SK-N-SH (cell line): ENCODE measurements around the gene CLASP1. TPM values are rescaled to one million over a fixed set of nuclear protein-coding genes. Genes with fewer than 3 reads are reported as not detected.

Experiments used
- CTCF ChIA-PET: fragments of 300-600, 350-600 bp; formaldehyde crosslinking; extraction: SDS; loops from one replicate; lab custom pipeline; 2021; lab: Yijun Ruan, JAX
- POLR2A ChIA-PET: fragments of 350-600 bp; sonication (Branson Sonifier 250); formaldehyde crosslinking; extraction: SDS; loops from one replicate; lab custom pipeline; 2020; ENCODE audit warnings: antibody characterized with exemption, inconsistent platforms; lab: Yijun Ruan, JAX
- DNase-seq: peaks from one replicate; pipeline ENCODE4 v3.0.0; 2012
- H2AFZ ChIP-seq: fragments of 200-600 bp; sonication (generic); 2 replicates; pipeline ENCODE4 v1.8.1; 2016; ENCODE audit warnings: antibody characterized with exemption, mild to moderate bottlenecking, low read depth
- H3F3A ChIP-seq: fragments of 200-600 bp; sonication (generic); replicated peaks from 2 replicates; pipeline ENCODE3; 2016; ENCODE audit warnings: antibody characterized with exemption, mild to moderate bottlenecking; ENCODE audit not compliant: insufficient read depth
- H3K27ac ChIP-seq, 2 experiments: fragments of 200-500 bp in 1 of 2; fragments of 200-600 bp in 1 of 2; sonication (Bioruptor generic) in 1 of 2; sonication (generic), shearing (Covaris generic) in 1 of 2; 2 replicates each; pipeline versions ENCODE4 v1.5.1 to v1.6.1; 2014 to 2016; ENCODE audit warnings: low read depth in 2 of 2, inconsistent platforms in 1 of 2, low read length in 1 of 2, mild to moderate bottlenecking in 1 of 2, mixed read lengths in 1 of 2
- H3K27me3 ChIP-seq: fragments of 200-600 bp; sonication (generic), shearing (Covaris generic); 2 replicates; pipeline ENCODE4 v1.6.1; 2016; ENCODE audit warnings: mixed run types; ENCODE audit not compliant: insufficient read depth
- H3K36me3 ChIP-seq, 2 experiments: fragments of 200-500 bp in 1 of 2; fragments of 200-600 bp in 1 of 2; sonication (Bioruptor generic) in 1 of 2; sonication (generic) in 1 of 2; replicated peaks in 1 of 2; 2 replicates each; pipeline versions ENCODE3 to v1.5.1; 2014 to 2016; ENCODE audit warnings: low read length in 1 of 2, mild to moderate bottlenecking in 1 of 2; ENCODE audit not compliant: insufficient read depth in 2 of 2, control insufficient read depth in 1 of 2
- H3K4me1 ChIP-seq, 2 experiments: fragments of 200-500 bp in 1 of 2; fragments of 200-600 bp in 1 of 2; sonication (Bioruptor generic) in 1 of 2; sonication (generic), shearing (Covaris generic) in 1 of 2; 2 replicates each; pipeline versions ENCODE4 v1.5.1 to v1.6.1; 2014 to 2016; ENCODE audit warnings: low read depth in 1 of 2, low read length in 1 of 2, mixed run types in 1 of 2; ENCODE audit not compliant: insufficient read depth in 2 of 2, control insufficient read depth in 1 of 2
- H3K4me2 ChIP-seq: fragments of 200-600 bp; sonication (generic), shearing (Covaris generic); 2 replicates; pipeline ENCODE4 v1.6.1; 2017; ENCODE audit warnings: mixed run types
- H3K4me3 ChIP-seq, 2 experiments: fragments of 200-500 bp in 1 of 2; fragments of 200-600 bp in 1 of 2; sonication (Bioruptor generic) in 1 of 2; sonication (generic), shearing (Covaris generic) in 1 of 2; 2 replicates each; pipeline versions ENCODE4 v1.5.1 to v1.8.1; 2014 to 2016; ENCODE audit warnings: low read depth in 2 of 2, inconsistent platforms in 1 of 2, low read length in 1 of 2, mild to moderate bottlenecking in 1 of 2, mixed read lengths in 1 of 2, moderate library complexity in 1 of 2
- H3K79me2 ChIP-seq: fragments of 200-600 bp; sonication (generic); 2 replicates; pipeline ENCODE4 v1.8.1; 2017; ENCODE audit warnings: mild to moderate bottlenecking; ENCODE audit not compliant: insufficient read depth
- H3K9ac ChIP-seq: fragments of 200-600 bp; sonication (generic); 2 replicates; pipeline ENCODE4 v1.6.1; 2017; ENCODE audit warnings: mixed run types
- H3K9me2 ChIP-seq: fragments of 200-600 bp; sonication (generic); 2 replicates; pipeline ENCODE4 v1.6.1; 2017; ENCODE audit warnings: mixed run types
- H3K9me3 ChIP-seq: fragments of 200-600 bp; sonication (generic); 2 replicates; pipeline ENCODE4 v1.6.1; 2017; ENCODE audit warnings: mixed run types, mild to moderate bottlenecking, moderate library complexity
- H4K20me1 ChIP-seq: fragments of 200-600 bp; sonication (generic); 2 replicates; pipeline ENCODE4 v1.6.1; 2017; ENCODE audit warnings: mild to moderate bottlenecking, mixed run types; ENCODE audit not compliant: insufficient read depth
- EP300 ChIP-seq, 2 experiments: IDR thresholded peaks; 2 replicates each; pipeline versions ENCODE4 v1.4.0 to v1.6.1; 2012; ENCODE audit warnings: borderline replicate concordance in 1 of 2, low read depth in 1 of 2, low read length in 1 of 2
- FOSL2 ChIP-seq: IDR thresholded peaks from 2 replicates; pipeline ENCODE4 v1.4.0; 2012; ENCODE audit warnings: low read depth, mild to moderate bottlenecking, moderate library complexity, borderline replicate concordance
- FOXM1 ChIP-seq: IDR thresholded peaks from 2 replicates; pipeline ENCODE4 v1.4.0; 2012; ENCODE audit warnings: low read depth, mild to moderate bottlenecking
- JUND ChIP-seq: IDR thresholded peaks from 2 replicates; pipeline ENCODE4 v1.4.0; 2012
- MEF2A ChIP-seq: IDR thresholded peaks from 2 replicates; pipeline ENCODE4 v1.4.0; 2012; ENCODE audit warnings: low read depth, borderline replicate concordance
- NFIC ChIP-seq: IDR thresholded peaks from 2 replicates; pipeline ENCODE4 v1.4.0; 2012; ENCODE audit warnings: borderline replicate concordance
- PBX3 ChIP-seq: IDR thresholded peaks from 2 replicates; pipeline ENCODE4; 2012
- RXRA ChIP-seq: IDR thresholded peaks from 2 replicates; pipeline ENCODE4 v1.4.0; 2012; ENCODE audit warnings: low read depth, mild to moderate bottlenecking, borderline replicate concordance
- SIN3A ChIP-seq: IDR thresholded peaks from 2 replicates; pipeline ENCODE4 v1.6.1; 2012; ENCODE audit warnings: low read depth, mild to moderate bottlenecking, low read length, moderate library complexity, borderline replicate concordance
- SMC3 ChIP-seq: IDR thresholded peaks from 2 replicates; pipeline ENCODE4 v1.6.1; 2012; ENCODE audit warnings: low read depth, low read length, improper control_type of control experiment
- TCF12 ChIP-seq: IDR thresholded peaks from 2 replicates; pipeline ENCODE4 v1.4.0; 2012
- TEAD4 ChIP-seq: IDR thresholded peaks from 2 replicates; pipeline ENCODE4 v1.4.0; 2012; ENCODE audit warnings: mild to moderate bottlenecking, borderline replicate concordance; ENCODE audit not compliant: insufficient read depth
- YY1 ChIP-seq: IDR thresholded peaks from 2 replicates; pipeline ENCODE4 v1.4.0; 2012; ENCODE audit warnings: low read depth, mild to moderate bottlenecking
- WGBS: methylation state at CpG from one replicate; pipeline ENCODE4 v1.1.6; 2017; ENCODE audit warnings: low lambda C conversion rate; 5-methylcytosine and 5-hydroxymethylcytosine counted together
- polyA plus RNA-seq, 3 experiments: library from polyadenylated mRNA; depleted of rRNA; stranded (reverse); fragments of >200 nt; gene quantifications; 2 replicates each; pipeline ENCODE4 v1.2.3, GENCODE V29; 2012
- TF ChIP-seq, protein P1 (sequence below): IDR thresholded peaks from 2 replicates; pipeline ENCODE4 v1.4.0; 2012; ENCODE audit warnings: low read depth
- TF ChIP-seq, protein P2 (sequence below): fragments of 150-350 bp; IDR thresholded peaks from 2 replicates; pipeline ENCODE4 v1.6.1; 2016; ENCODE audit warnings: mild to moderate bottlenecking, low read depth, low read length

CLASP1 gene
- polyA plus RNA-seq, 1 of the 3 experiments (the other 2 are of a cell fraction), result 4.9 TPM

DNA sequence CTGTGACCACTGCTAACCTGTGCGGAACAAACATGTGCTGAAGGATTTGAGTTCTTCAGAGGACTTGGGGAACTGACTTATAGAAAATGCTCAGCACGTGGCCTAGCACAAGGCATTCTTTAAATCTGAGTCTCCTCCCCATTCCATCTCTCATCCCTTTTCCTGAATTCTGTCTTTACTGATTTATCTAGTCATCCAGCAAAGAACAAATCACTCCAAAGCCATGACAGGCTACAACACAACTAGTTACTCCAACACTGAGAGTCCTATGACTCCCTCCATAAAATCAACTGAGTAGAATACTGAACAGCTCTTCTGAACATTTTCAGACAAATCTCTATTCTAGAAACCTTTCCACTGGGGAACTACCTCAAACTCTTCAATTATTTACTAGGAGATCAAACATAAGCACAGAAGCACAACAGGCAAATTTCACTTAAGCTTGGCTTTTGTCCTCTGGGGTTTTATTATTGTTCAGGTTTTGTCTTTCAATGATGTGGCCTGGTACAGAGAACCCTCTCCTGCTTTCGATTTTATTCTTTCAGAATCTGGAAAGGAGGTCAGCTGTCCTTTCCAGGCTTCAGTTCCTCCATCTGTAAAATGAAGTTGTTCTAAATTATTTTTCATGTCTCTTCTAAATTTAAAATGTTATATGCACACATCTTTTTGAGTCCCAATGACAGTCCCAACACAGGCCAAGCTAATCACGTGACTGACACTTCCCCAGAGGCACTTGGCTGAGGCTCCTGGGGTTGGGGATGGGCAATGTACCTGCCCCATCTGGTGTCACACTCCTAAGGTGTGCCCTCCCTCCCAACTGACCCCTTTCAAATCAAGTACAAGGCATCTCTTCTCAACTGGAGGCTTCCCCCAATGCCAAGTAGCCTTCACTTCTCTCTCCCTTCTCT, 86.7 kb downstream of the CLASP1 start:
- ChIA-PET POLR2A (no interaction called here), CTCF (interaction anchor here (0.9 to 3.8 kb wide), 2 partner anchors 31 to 33 kb away, joined by 3 to 11 read pairs; partner anchors contain the start of gene RNU4ATAC)
- Histone ChIP-seq H3K36me3 (no peaks in the 10 kb centered on the region), H3K9me3 (no peaks in the 10 kb centered on the region), H3K4me2 (peak overlapping the region; percentile 47), H3K4me1 (peaks cover 19% of the 10 kb centered on the region in 2 experiments; a peak in 3 of 4 replicates), H3K27ac (peak overlapping the region in 1 of 2 experiments; percentile 53; a peak in 2 of 4 replicates), H3K79me2 (peaks cover 69% of the 10 kb centered on the region), H3K9ac (no peak overlapping the region; the same call in 1 of the 2 replicates), H3K27me3 (no peaks in the 10 kb centered on the region), H4K20me1 (peaks cover 21% of the 10 kb centered on the region), H2AFZ (no peak overlapping the region), H3K9me2 (no peaks in the 10 kb centered on the region), H3K4me3 (no peak overlapping the region), H3F3A (peaks cover 25% of the 10 kb centered on the region)
- 83% methylated on average over 4 of the region's 4 CpGs for WGBS
- TF ChIP-seq, protein P1, sequence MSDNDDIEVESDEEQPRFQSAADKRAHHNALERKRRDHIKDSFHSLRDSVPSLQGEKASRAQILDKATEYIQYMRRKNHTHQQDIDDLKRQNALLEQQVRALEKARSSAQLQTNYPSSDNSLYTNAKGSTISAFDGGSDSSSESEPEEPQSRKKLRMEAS, result peak; percentile 45; the same call in 1 of the 2 replicates
- TF ChIP-seq PBX3 (peak; percentile 74), FOSL2 (no peak), YY1 (no peak)
- no peak for DNase-seq

DNA sequence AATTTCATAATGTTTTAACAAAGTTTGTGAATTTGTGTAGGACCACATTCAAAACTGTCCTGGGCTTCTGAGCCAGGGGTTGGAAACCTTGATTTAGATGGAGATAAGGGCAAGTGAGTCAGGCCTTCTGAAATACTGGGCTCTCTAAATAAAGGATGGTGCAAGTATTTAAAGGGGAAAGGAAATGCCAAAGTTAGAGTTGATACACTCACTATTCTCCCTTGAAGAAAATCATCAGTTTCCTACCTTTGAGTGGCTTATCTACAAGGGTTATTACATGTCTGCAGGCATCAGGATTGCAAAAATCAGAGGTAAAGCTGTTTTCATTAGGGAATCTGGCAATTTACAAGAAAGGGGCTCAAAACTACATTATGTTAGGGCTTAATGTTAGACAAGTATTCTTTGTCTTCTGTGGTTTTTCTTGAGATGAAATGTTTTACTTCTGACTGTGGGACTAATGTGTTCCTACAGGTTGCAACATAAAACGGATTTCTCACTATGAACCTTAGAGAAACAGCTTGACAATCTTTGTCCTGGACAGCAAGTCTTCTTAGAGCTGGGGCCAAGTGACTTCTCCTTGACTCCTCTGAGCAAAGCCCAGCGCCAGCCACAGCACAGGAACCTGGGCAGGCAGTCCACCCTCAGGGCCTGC, 87.5 kb downstream of the CLASP1 start:
- TF ChIP-seq MEF2A, result peak; percentile 42; the same call in 1 of the 2 replicates
- TF ChIP-seq, protein P2, sequence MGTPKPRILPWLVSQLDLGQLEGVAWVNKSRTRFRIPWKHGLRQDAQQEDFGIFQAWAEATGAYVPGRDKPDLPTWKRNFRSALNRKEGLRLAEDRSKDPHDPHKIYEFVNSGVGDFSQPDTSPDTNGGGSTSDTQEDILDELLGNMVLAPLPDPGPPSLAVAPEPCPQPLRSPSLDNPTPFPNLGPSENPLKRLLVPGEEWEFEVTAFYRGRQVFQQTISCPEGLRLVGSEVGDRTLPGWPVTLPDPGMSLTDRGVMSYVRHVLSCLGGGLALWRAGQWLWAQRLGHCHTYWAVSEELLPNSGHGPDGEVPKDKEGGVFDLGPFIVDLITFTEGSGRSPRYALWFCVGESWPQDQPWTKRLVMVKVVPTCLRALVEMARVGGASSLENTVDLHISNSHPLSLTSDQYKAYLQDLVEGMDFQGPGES, result no peak
- peak; percentile 30; the same call in 1 of the 2 replicates for TF ChIP-seq PBX3
- TF ChIP-seq RXRA, result 0 out of 2 replicates have a peak, but pooled peaks have one; percentile 19
- peak; percentile 67 for TF ChIP-seq JUND
- no peak for TF ChIP-seq SIN3A
- TF ChIP-seq FOSL2, result peak; percentile 58; the same call in 1 of the 2 replicates
- TF ChIP-seq EP300 (IDR thresholded peaks at IDR 0.05; ENCODE audit: borderline replicate concordance in 1 of 2, low read depth in 1 of 2, low read length in 1 of 2), result 0 out of 4 replicates have a peak, but pooled peaks of 1 of the 2 experiments have one; percentile 18
- TF ChIP-seq FOXM1, result no peak
- 0 out of 2 replicates have a peak, but pooled peaks have one; percentile 19 for TF ChIP-seq TEAD4
- no peak for TF ChIP-seq SMC3
- TF ChIP-seq TCF12, result peak; percentile 42; the same call in 1 of the 2 replicates
- TF ChIP-seq NFIC, result peak; percentile 55; the same call in 1 of the 2 replicates
- DNase-seq, result no peak
- 63% methylated on average over 2 of the region's 2 CpGs for WGBS
- Histone ChIP-seq H3K79me2 (peaks cover 72% of the 10 kb centered on the region), H3K27me3 (no peaks in the 10 kb centered on the region), H3K36me3 (no peaks in the 10 kb centered on the region), H3F3A (peaks cover 25% of the 10 kb centered on the region), H3K4me1 (peaks cover 19% of the 10 kb centered on the region in 2 experiments; a peak in 3 of 4 replicates), H3K9me3 (no peaks in the 10 kb centered on the region), H3K27ac (peak overlapping the region in 1 of 2 experiments; percentile 53; a peak in 2 of 4 replicates), H3K9me2 (no peaks in the 10 kb centered on the region), H4K20me1 (peaks cover 21% of the 10 kb centered on the region), H3K4me2 (peak overlapping the region; percentile 47), H3K4me3 (no peak overlapping the region; a peak in 1 of 4 replicates), H3K9ac (no peak overlapping the region; the same call in 1 of the 2 replicates), H2AFZ (no peak overlapping the region)
- ChIA-PET CTCF (interaction anchor here (0.9 to 3.8 kb wide), 2 partner anchors 31 to 34 kb away, joined by 3 to 11 read pairs; partner anchors contain the start of gene RNU4ATAC), POLR2A (no interaction called here)
